GM10847 (cell line): Measurements from ENCODE around the gene HNRNPC.

Source experiments
- POLR2A ChIP-seq: IDR thresholded peaks from 2 replicates; pipeline ENCODE4 v1.6.1; 2011; ENCODE audit not compliant: insufficient read length; ENCODE audit errors: extremely low read depth

HNRNPC gene

DNA sequence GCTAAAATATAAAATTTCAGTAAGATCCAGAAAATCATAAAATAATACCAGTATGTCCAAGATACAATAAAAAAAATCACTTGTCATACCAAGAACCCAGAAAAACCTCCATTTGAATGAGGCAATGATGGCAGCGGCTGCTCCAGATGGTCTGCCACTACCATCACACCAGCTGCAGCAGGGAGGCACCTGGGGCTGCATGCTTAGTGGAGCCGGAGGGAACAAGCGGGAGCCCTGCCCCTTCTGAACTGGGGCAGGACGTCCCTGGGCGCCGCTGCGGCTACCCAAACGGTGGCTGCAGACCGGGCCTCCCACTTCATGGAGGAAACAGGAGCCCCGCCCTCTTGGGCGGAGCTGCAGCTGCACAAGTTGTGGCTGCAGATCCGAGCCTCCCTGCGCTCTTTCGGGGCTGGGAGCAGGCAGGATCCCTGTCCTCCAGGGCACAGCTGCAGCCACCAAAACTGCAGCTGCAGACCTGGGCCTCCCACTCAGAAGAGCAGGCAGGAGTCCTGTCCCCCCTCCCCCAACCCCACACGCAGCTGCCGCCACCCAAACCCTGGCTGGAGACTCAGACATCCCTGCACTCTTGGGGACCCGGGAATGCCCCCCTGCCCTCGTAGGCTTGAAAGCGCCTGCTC is 77.3 kb downstream of the HNRNPC start:
- TF ChIP-seq POLR2A: no peak

DNA sequence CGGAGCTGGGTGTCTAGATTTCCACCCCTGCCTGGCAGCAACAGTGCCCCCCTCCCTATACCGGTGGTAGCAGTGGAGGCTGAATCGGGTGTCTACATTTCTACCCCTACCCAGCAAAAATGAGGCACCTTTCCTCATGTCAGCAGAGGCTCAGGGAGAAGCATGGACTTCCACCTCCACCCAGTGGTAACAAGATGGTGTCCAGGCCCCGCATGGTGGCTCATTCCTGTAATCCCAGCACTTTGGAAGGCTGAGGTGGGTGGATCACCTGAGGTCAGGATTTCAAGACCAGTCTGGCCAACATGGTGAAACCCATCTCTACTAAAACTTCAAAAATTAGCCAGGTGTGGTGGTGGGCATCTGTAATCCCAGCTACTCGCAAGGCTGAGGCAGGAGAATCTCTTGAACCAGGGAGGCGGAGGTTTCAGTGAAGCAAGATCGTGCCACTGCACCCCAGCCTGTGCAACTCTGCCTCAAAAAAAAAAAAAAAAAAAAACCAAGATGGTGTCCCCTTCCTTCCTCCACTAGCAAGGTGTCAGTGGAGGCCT is 77.9 kb downstream of the HNRNPC start:
- TF ChIP-seq POLR2A: no peak

DNA sequence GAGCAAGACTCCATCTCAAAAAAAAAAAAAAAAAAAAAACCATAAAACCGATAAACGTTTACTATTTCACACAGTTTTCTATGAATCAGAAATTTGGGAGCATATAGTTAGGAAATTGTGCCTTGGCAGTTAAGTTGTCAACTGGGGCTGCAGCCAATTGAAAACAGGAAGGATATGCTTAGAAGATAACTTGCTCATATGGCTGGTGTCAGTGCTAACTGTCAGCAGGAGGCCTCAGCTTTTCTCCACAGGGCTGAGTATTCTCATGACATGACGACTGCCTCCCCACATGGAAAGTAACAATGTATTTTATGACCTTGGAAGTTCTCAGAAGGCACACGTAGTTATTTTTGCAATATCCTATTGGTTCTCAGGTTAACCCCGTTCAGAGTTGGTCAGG is 83.8 kb downstream of the HNRNPC start:
- no peak for TF ChIP-seq POLR2A

- no peak for TF ChIP-seq POLR2A
These were observed 85.0 kb downstream of the HNRNPC start for GRCh38 chr14:21184254-21184653.

DNA sequence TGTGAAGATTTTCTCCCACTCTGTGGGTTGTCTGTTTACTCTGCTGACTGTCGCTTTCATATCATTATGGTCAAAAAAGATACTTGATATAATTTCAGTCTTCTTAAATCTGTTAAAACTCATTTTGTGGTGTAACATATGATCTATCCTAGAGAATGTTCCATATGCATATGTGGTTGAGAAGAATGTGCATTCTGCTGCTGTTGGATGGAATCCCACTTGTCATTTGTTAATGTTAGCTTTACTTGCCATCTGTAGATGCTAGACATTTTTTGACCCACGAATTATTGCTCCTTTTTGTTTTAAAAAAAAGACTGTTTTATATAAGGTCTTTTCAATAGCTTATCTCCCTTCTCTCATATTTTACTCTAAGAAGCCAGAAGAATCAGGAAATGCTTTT is 87.1 kb downstream of the HNRNPC start:
- no peak for TF ChIP-seq POLR2A

- no peak for TF ChIP-seq POLR2A
These were observed 98.1 kb downstream of the HNRNPC start for GRCh38 chr14:21171128-21171527.

- TF ChIP-seq POLR2A: no peak
These were observed 99.7 kb downstream of the HNRNPC start for GRCh38 chr14:21169573-21169972.

DNA sequence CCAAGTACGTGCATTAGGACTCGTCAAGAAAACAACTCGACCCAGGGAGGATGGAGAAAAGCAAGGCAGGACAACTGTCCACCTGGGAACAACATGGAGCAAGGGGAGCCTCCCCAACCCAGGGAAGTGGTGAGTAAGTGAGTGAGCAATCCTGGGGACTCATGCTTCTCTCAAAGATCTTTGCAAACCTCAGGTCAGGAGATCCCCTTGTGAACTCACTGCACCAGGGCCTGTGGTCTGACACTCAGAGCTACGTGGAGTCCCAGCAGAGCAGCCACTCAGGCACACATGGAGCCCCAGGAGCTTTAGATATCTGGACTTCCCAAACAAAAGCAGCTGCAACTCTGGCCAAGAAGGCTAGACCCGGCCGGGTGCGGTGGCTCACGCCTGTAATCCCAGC is 101.2 kb downstream of the HNRNPC start:
- TF ChIP-seq POLR2A: no peak

DNA sequence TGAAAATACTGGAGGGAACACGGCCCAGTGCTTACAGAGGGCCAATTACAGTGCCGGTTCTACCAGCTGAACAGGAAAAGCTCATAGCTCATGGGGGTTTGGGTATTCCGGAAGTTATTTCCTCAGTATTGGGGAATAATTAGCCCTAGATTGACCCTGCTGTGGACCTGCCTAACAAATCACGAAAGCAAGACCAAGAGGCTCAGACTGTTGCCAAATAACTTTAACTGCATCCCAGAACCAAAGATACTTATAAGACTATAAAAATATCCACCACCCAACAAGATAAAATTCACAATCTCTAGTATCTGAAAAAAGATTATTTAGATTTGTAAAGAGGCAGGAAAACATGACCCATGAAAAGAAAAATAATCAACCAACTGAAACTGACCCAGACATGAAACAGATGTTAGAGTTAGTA is 105.4 kb downstream of the HNRNPC start:
- no peak for TF ChIP-seq POLR2A

- no peak for TF ChIP-seq POLR2A
These were observed 107.2 kb downstream of the HNRNPC start for GRCh38 chr14:21162081-21162480.

DNA sequence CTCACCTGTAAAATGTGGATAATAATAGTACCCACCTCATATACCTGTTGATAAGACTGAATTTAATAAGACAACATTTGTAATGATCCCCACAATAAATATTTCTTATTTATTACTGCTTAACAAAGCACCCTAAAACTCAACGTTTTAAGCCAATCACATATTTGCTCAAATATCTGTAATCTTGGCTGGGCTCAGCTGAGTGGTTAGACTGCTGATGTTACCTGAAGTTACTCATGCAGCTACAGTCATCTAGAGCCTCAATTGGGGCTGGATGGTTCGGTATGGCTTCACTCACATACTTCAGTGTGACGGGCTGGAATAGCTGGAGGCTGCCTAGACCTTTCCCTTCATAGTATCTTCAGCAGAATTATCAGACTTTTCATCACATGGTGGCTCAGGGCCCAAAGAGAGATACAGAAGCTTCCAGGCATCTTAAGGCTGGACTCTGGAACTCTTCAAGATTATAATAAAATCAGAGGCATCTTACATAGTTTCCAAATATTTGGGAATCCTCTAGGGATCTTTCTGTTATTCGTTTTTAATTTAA is 109.1 kb downstream of the HNRNPC start:
- TF ChIP-seq POLR2A: no peak
